T-helper 2 cell treated with Interferon-gamma antibody and Interleukin-4, amounts not matched to agents 5 μg/mL and 100 μg/mL, for 36 hours (primary cell): ENCODE measurements around the gene NF1.
"Not testable (repeated sequence)": the region's sequence is repeated elsewhere in the genome, so short reads cannot be mapped to it uniquely, and the experiment has no call there.

Source experiments
- DNase-seq: peaks from one replicate; pipeline ENCODE4 v3.0.0; 2021; ENCODE audit warnings: low spot score
- H3K27ac Mint-ChIP-seq: one replicate; pipeline ENCODE4 v1.8.0; 2021; ENCODE audit warnings: mild to moderate bottlenecking, mixed read lengths
- H3K27me3 Mint-ChIP-seq: one replicate; pipeline ENCODE4 v1.8.0; 2021; ENCODE audit warnings: low read depth, mixed read lengths
- H3K36me3 Mint-ChIP-seq: one replicate; pipeline ENCODE4 v1.8.0; 2021; ENCODE audit warnings: low read depth, mixed read lengths
- H3K4me1 Mint-ChIP-seq: one replicate; pipeline ENCODE4 v1.8.0; 2021; ENCODE audit warnings: low read depth, mixed read lengths
- H3K4me3 Mint-ChIP-seq: one replicate; pipeline ENCODE4 v1.8.0; 2022; ENCODE audit warnings: mild to moderate bottlenecking, moderate library complexity, mixed read lengths
- H3K9me3 Mint-ChIP-seq: one replicate; pipeline ENCODE4 v1.8.0; 2021; ENCODE audit warnings: mixed read lengths

Gene NF1

GRCh38 chr17:31308372-31309334 is 213.9 kb downstream of the NF1 start:
- H3K4me1 Mint-ChIP-seq, result peaks cover 50% of the 10 kb centered on the region
- peaks cover 69% of the 10 kb centered on the region for H3K36me3 Mint-ChIP-seq
- peaks cover 10% of the 10 kb centered on the region for H3K9me3 Mint-ChIP-seq
- no peaks in the 10 kb centered on the region for H3K27me3 Mint-ChIP-seq
- DNase-seq, result no peak
- H3K27ac Mint-ChIP-seq, result peak overlapping the region; percentile 96
- peak overlapping the region; percentile 86 for H3K4me3 Mint-ChIP-seq

DNA sequence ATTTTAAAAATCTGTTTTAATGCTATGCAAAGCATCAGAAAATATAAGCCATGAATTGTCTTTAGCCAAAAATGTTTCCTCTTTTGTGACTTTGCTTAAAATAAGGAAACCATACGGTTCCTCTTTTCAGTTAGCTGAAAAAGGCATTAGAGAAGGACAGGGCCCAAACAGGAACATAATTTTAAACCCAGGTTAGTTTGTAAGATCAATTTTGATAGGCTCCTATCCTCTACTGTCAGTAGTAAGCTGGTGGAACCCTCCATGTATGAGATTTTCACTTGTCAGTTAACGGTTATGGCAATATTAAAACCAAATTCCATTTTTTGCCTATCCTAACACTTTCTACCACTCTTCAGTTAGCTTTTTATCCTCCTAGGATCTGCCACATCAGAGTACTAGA is 214.8 kb downstream of the NF1 start:
- Mint-ChIP-seq H3K36me3 (peaks cover 66% of the 10 kb centered on the region), H3K4me1 (peaks cover 51% of the 10 kb centered on the region), H3K27me3 (no peaks in the 10 kb centered on the region), H3K4me3 (peak overlapping the region; percentile 86), H3K27ac (peak overlapping the region; percentile 96), H3K9me3 (peaks cover 6% of the 10 kb centered on the region)
- DNase-seq, result no peak

- no peak for DNase-seq
- peaks cover 63% of the 10 kb centered on the region for H3K36me3 Mint-ChIP-seq
- no peaks in the 10 kb centered on the region for H3K9me3 Mint-ChIP-seq
- H3K4me1 Mint-ChIP-seq, result peaks cover 54% of the 10 kb centered on the region
- peak overlapping the region; percentile 86 for H3K4me3 Mint-ChIP-seq
- no peaks in the 10 kb centered on the region for H3K27me3 Mint-ChIP-seq
- H3K27ac Mint-ChIP-seq, result peak overlapping the region; percentile 96
Measured at GRCh38 chr17:31310260-31310659, 215.5 kb downstream of the NF1 start.

DNA sequence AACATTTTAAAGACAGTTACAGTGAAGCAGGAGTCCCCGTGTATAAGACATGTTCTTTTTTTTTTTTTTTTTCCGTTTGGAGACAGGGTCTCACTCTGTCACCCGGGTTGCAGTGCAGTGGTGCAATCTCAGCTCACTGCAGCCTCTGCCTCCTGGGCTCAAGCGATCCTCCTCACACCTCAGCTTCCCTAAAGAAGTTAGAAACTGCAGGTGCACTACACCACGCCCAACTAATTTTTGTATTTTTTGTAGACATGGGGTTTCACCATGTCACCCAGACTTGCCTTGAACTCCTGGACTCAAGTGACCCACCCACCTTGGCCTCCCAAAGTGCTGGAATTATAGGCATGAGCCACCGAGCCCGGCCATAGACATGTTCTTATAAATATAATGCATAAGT is 216.1 kb downstream of the NF1 start:
- no peak for DNase-seq
- peak overlapping the region; percentile 86 for H3K4me3 Mint-ChIP-seq
- H3K27me3 Mint-ChIP-seq, result no peaks in the 10 kb centered on the region
- H3K36me3 Mint-ChIP-seq, result peaks cover 56% of the 10 kb centered on the region
- peaks cover 55% of the 10 kb centered on the region for H3K4me1 Mint-ChIP-seq
- no peaks in the 10 kb centered on the region for H3K9me3 Mint-ChIP-seq
- peak overlapping the region; percentile 97 for H3K27ac Mint-ChIP-seq

GRCh38 chr17:31311526-31311925 is 216.7 kb downstream of the NF1 start:
- Mint-ChIP-seq H3K4me1 (peaks cover 52% of the 10 kb centered on the region), H3K9me3 (no peaks in the 10 kb centered on the region), H3K27ac (peak overlapping the region; percentile 97), H3K27me3 (no peaks in the 10 kb centered on the region), H3K36me3 (peaks cover 54% of the 10 kb centered on the region), H3K4me3 (peak overlapping the region; percentile 86)
- no peak for DNase-seq

GRCh38 chr17:31312223-31312622 is 217.4 kb downstream of the NF1 start:
- Mint-ChIP-seq H3K36me3 (peaks cover 56% of the 10 kb centered on the region), H3K4me1 (peaks cover 52% of the 10 kb centered on the region), H3K4me3 (peak overlapping the region; percentile 86), H3K27ac (peak overlapping the region; percentile 97)
- H3K27me3 Mint-ChIP-seq, DNase-seq, H3K9me3 Mint-ChIP-seq: not testable (repeated sequence)

- peaks cover 59% of the 10 kb centered on the region for H3K36me3 Mint-ChIP-seq
- H3K27ac Mint-ChIP-seq, result peak within 1 kb of the TSS; percentile 98
- peaks cover 44% of the 10 kb centered on the region for H3K4me1 Mint-ChIP-seq
- no peak for DNase-seq
- no peaks in the 10 kb centered on the region for H3K27me3 Mint-ChIP-seq
- H3K4me3 Mint-ChIP-seq, result peak within 1 kb of the TSS; percentile 95
- H3K9me3 Mint-ChIP-seq, result no peaks in the 10 kb centered on the region
Measured at GRCh38 chr17:31313982-31314781, 219.4 kb downstream of the NF1 start, which contains the start of gene EVI2B. Gene EVI2B, minus strand, starts transcription at chr17:31314054. Its CDS starts 8,445 bp downstream, at chr17:31305609.

DNA sequence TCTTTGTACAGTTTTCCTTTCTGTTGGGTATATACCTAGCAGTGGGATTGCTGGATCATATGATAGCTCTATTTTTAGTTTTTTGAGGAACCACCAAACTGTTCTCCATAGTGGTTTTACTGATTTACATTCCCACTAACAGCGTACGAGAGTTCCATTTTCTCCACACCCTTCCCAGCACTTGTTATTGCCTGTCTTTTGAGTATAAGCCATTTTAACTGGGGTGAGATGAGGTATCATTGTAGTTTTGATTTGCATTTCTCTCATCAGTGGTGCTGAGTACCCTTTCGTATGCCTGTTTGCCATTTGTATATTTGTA is 220.0 kb downstream of the NF1 start:
- Mint-ChIP-seq H3K27ac (peak overlapping the region; percentile 98), H3K4me3 (peak overlapping the region; percentile 95), H3K9me3 (no peaks in the 10 kb centered on the region), H3K4me1 (peaks cover 42% of the 10 kb centered on the region), H3K27me3 (no peaks in the 10 kb centered on the region), H3K36me3 (peaks cover 63% of the 10 kb centered on the region)
- DNase-seq, result no peak

DNA sequence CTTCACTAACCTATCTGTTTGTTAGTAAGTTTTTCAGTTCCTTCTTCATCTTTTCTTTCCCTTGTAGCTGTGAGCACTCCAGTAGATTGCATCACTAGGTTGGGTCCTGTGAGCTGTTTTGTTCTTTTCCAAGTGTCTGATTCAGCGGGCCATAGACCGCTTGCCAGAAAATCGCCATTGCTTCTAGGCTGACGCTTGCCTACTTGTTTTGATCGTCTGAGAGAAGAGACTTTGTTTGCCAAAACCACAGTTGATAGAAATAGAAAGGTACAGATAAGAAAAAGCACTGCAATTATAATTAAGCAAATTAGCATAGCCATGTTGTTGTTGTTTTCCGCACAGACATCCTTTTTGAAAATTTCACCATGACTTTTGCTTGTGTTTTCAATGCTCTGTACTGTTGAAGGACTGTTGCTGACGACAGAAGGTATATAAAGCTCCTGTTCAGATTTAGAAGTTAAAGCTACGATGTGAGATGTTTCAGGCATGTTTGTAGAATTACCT is 223.6 kb downstream of the NF1 start:
- Mint-ChIP-seq H3K27me3 (no peaks in the 10 kb centered on the region), H3K4me1 (peaks cover 41% of the 10 kb centered on the region), H3K4me3 (peak overlapping the region; percentile 86), H3K27ac (peak overlapping the region; percentile 94), H3K36me3 (peaks cover 45% of the 10 kb centered on the region), H3K9me3 (no peaks in the 10 kb centered on the region)
- peak; percentile 66 for DNase-seq

- Mint-ChIP-seq H3K4me1 (peaks cover 44% of the 10 kb centered on the region), H3K27me3 (no peaks in the 10 kb centered on the region), H3K9me3 (no peaks in the 10 kb centered on the region), H3K4me3 (peak overlapping the region; percentile 86), H3K27ac (peak overlapping the region; percentile 94), H3K36me3 (peaks cover 44% of the 10 kb centered on the region)
- no peak for DNase-seq
Measured at GRCh38 chr17:31318851-31319661, 224.3 kb downstream of the NF1 start.

DNA sequence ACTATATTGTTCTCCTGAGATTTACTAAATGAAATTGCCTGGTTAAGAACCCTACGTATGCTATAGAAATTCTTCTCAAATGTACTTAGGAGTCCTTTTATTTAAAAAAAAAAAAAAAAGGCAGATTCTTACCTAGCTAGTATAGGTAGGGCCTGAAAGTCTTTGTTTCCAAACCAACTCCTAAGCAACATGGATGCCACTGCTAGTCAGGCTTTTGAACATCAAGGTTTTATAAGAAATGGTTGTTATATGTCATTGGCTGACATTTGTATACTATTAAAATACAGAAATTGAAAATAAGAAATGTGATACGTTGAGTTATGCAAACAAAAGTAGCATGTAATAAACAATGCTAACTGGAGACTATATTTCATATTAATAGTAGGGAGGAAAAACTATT is 225.5 kb downstream of the NF1 start:
- DNase-seq, result no peak
- Mint-ChIP-seq H3K27me3 (no peaks in the 10 kb centered on the region), H3K36me3 (peaks cover 37% of the 10 kb centered on the region), H3K4me1 (peaks cover 34% of the 10 kb centered on the region), H3K27ac (peak overlapping the region; percentile 94), H3K4me3 (peak overlapping the region; percentile 86), H3K9me3 (no peaks in the 10 kb centered on the region)

DNA sequence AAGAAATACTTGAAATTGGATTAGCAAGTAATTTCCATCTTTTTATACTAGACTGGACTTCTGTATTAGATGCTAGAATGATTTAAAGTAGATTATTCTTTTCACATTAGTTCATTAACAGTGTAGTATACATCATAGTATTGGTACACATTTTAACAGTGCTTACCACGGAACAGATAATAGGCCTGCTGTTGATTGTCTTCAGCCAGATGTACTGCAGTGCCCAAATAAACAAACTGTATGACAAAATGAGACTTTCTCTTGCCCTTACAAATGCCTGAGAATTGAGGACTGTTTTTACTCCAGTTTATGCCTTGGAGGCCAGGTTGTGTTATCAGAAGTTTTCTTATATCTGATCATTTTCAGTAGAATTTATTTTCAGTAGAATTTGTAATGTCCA is 226.0 kb downstream of the NF1 start:
- H3K36me3 Mint-ChIP-seq, result peaks cover 37% of the 10 kb centered on the region
- peaks cover 30% of the 10 kb centered on the region for H3K4me1 Mint-ChIP-seq
- H3K27me3 Mint-ChIP-seq, result no peaks in the 10 kb centered on the region
- no peak for DNase-seq
- peak overlapping the region; percentile 86 for H3K4me3 Mint-ChIP-seq
- H3K27ac Mint-ChIP-seq, result peak overlapping the region; percentile 94
- H3K9me3 Mint-ChIP-seq, result no peaks in the 10 kb centered on the region

DNA sequence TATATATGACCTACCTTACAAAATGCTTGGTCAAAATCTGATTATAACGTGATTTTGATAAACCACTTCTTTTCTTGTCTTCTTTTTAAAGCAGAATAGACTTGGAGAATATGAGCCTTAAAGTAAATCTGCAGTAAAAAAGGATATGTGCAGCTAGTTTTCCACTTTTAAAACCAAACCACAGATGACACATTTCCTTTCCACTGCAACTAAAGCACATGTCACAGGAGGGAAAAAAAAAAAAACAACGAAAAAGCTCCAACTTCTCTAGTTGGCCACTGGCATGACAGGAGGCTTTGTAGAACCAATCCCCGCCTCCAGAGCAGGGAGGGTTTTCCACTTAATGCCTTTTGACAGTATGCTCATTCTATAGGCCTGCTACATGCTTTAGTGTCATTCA is 226.7 kb downstream of the NF1 start, which contains the start of gene EVI2A:
TSS of gene EVI2A (minus strand) at position 142 of the 400 bp plus-strand sequence. CDS start 2,609 bp downstream, outside the sequence.
- Mint-ChIP-seq H3K4me3 (peak within 1 kb of the TSS; percentile 86), H3K9me3 (no peaks in the 10 kb centered on the region), H3K27me3 (no peaks in the 10 kb centered on the region), H3K36me3 (peaks cover 33% of the 10 kb centered on the region), H3K27ac (peak within 1 kb of the TSS; percentile 94), H3K4me1 (peaks cover 27% of the 10 kb centered on the region)
- DNase-seq, result peak; percentile 83
